HepG2 (cell line): ENCODE results near the gene YPEL3.
A peak's percentile ranks its signal among the peaks of the same experiment; 100 is the strongest.

ENCODE experiments used
- CHD2 ChIP-seq: IDR thresholded peaks from 2 replicates; pipeline ENCODE4 v1.6.1; 2011; ENCODE audit warnings: low read depth, low read length, improper control_type of control experiment
- CTCF ChIP-seq: sonication (generic); formaldehyde crosslinking; IDR thresholded peaks from 2 replicates; pipeline ENCODE4 v1.5.0; 2020; ENCODE audit warnings: mild to moderate bottlenecking, missing genetic modification reagents, moderate library complexity
- ESRRA ChIP-seq: sonication (generic); formaldehyde crosslinking; IDR thresholded peaks from 2 replicates; pipeline ENCODE4 v1.5.1; 2020; ENCODE audit warnings: mild to moderate bottlenecking, low read depth, missing genetic modification reagents
- FOXO4 ChIP-seq: sonication (generic); formaldehyde crosslinking; conservative IDR thresholded peaks from 2 replicates; pipeline ENCODE4 v1.8.1; 2023; ENCODE audit warnings: missing genetic modification reagents
- GMEB1 ChIP-seq: sonication (generic); formaldehyde crosslinking; IDR thresholded peaks from 2 replicates; pipeline ENCODE4 v1.5.1; 2020; ENCODE audit warnings: missing genetic modification reagents, mild to moderate bottlenecking, borderline replicate concordance
- KLF9 ChIP-seq: IDR thresholded peaks from 2 replicates; pipeline ENCODE4 v1.6.1; 2016; ENCODE audit warnings: low read depth
- MLX ChIP-seq: IDR thresholded peaks from 2 replicates; pipeline ENCODE4 v1.6.1; 2016
- NBN ChIP-seq: fragments of 450-650 bp; conservative IDR thresholded peaks from 2 replicates; pipeline ENCODE4 v1.6.1; 2017
- NFE2 ChIP-seq: sonication (generic); formaldehyde crosslinking; IDR thresholded peaks from 2 replicates; pipeline ENCODE4 v1.4.0; 2020; ENCODE audit warnings: missing genetic modification reagents
- POLR2A ChIP-seq, 2 experiments: IDR thresholded peaks; 2 replicates each; pipeline ENCODE4 v1.6.1; 2011; ENCODE audit warnings: low read depth in 2 of 2, low read length in 2 of 2, mild to moderate bottlenecking in 1 of 2, moderate library complexity in 1 of 2; ENCODE audit not compliant: insufficient read depth in 1 of 2
- POLR2AphosphoS5 ChIP-seq: IDR thresholded peaks from 2 replicates; pipeline ENCODE4 v1.6.1; 2012; ENCODE audit warnings: low read depth, low read length
- RNF219 ChIP-seq: sonication (generic); formaldehyde crosslinking; IDR thresholded peaks from 2 replicates; pipeline ENCODE4 v1.5.0; 2020; ENCODE audit warnings: mild to moderate bottlenecking, missing genetic modification reagents
- ZFP36 ChIP-seq: fragments of 150-350 bp; IDR thresholded peaks from 2 replicates; pipeline ENCODE4 v1.6.1; 2018; ENCODE audit warnings: borderline replicate concordance, low read length, low read depth; ENCODE audit not compliant: partially characterized antibody
- ZNF660 ChIP-seq: sonication (generic); formaldehyde crosslinking; IDR thresholded peaks from 2 replicates; pipeline ENCODE4 v1.5.1; 2020; ENCODE audit warnings: mild to moderate bottlenecking, low read depth, missing genetic modification reagents, borderline replicate concordance

- TF ChIP-seq CTCF (CRISPR knock-in tag) (no peak), NFE2 (CRISPR knock-in tag) (no peak), RNF219 (CRISPR knock-in tag) (no peak), GMEB1 (CRISPR knock-in tag) (no peak), CHD2 (no peak), ESRRA (no peak), POLR2A (IDR thresholded peaks at IDR 0.05; ENCODE audit: insufficient read depth in 1 of 2, low read depth in 2 of 2, low read length in 2 of 2) (0 out of 4 replicates have a peak, but pooled peaks of 1 of the 2 experiments have one; percentile 19), NBN (no peak), MLX (CRISPR knock-in tag) (no peak), POLR2AphosphoS5 (no peak), ZNF660 (CRISPR knock-in tag) (no peak), ZFP36 (no peak), KLF9 (CRISPR knock-in tag) (no peak), FOXO4 (CRISPR knock-in tag) (no peak)
These were observed 7.7 kb downstream of the YPEL3 start for GRCh38 chr16:30088237-30088831.
